HepG2 (cell line): ENCODE results near the gene SGK1.

Experiments
- ATAD3A ChIP-seq: sonication (generic); formaldehyde crosslinking; IDR thresholded peaks from 2 replicates; pipeline ENCODE4 v1.4.0; 2020; ENCODE audit warnings: missing genetic modification reagents
- ETV5 ChIP-seq: IDR thresholded peaks from 2 replicates; pipeline ENCODE4 v1.6.1; 2018; ENCODE audit warnings: missing biosample characterization, missing genetic modification reagents, inconsistent platforms, borderline replicate concordance
- FOXM1 ChIP-seq: sonication (generic); formaldehyde crosslinking; IDR thresholded peaks from 2 replicates; pipeline ENCODE4 v1.5.0; 2020; ENCODE audit warnings: missing genetic modification reagents
- HINFP ChIP-seq: sonication (generic); formaldehyde crosslinking; IDR thresholded peaks from 2 replicates; pipeline ENCODE4 v1.4.0; 2020; ENCODE audit warnings: low read depth, mild to moderate bottlenecking, missing genetic modification reagents
- NR2F6 ChIP-seq, 2 experiments: IDR thresholded peaks; 2 replicates each; pipeline ENCODE4 v1.6.1; 2016; ENCODE audit warnings: antibody characterized with exemption in 1 of 2, mild to moderate bottlenecking in 1 of 2
- TCF7L2 ChIP-seq: IDR thresholded peaks from 2 replicates; pipeline ENCODE4 v1.6.1; 2011; ENCODE audit warnings: mild to moderate bottlenecking, low read depth, low read length, moderate library complexity
- ZNF232 ChIP-seq: sonication (generic); formaldehyde crosslinking; IDR thresholded peaks from 2 replicates; pipeline ENCODE4 v1.4.0; 2020; ENCODE audit warnings: missing genetic modification reagents, borderline replicate concordance
- TF ChIP-seq, protein P1 (sequence below): sonication (generic); formaldehyde crosslinking; conservative IDR thresholded peaks from 2 replicates; pipeline ENCODE4 v1.4.0; 2020; ENCODE audit warnings: missing genetic modification reagents

- TF ChIP-seq ETV5 (CRISPR knock-in tag) = no peak
- TF ChIP-seq FOXM1 (CRISPR knock-in tag) = no peak
- TF ChIP-seq NR2F6 (IDR thresholded peaks at IDR 0.05) = no peak
- no peak for TF ChIP-seq NR2F6 (CRISPR knock-in tag; IDR thresholded peaks at IDR 0.05)
- no peak for TF ChIP-seq ATAD3A (CRISPR knock-in tag)
- no peak for TF ChIP-seq ZNF232 (CRISPR knock-in tag)
- TF ChIP-seq TCF7L2 = no peak
- TF ChIP-seq, protein P1, sequence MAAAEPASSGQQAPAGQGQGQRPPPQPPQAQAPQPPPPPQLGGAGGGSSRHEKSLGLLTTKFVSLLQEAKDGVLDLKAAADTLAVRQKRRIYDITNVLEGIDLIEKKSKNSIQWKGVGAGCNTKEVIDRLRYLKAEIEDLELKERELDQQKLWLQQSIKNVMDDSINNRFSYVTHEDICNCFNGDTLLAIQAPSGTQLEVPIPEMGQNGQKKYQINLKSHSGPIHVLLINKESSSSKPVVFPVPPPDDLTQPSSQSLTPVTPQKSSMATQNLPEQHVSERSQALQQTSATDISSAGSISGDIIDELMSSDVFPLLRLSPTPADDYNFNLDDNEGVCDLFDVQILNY = no peak
- TF ChIP-seq HINFP (CRISPR knock-in tag) = no peak
Observed at GRCh38 chr6:134351615-134352474, 33.9 kb upstream of the SGK1 start.
